Tibial artery (tissue), 4 donors: ENCODE measurements around the gene HIGD1A.

Source experiments
- DNase-seq, 2 donors: peaks; one replicate each; pipeline ENCODE4 v3.0.0-alpha.2; 2019
- H3K27ac ChIP-seq, 2 donors: fragments of 200-600 bp; sonication (generic) in 1 of 2; 1 replicate in 1 of 2; 2 replicates in 1 of 2; pipeline ENCODE4 v1.5.1; 2018 to 2019; ENCODE audit warnings: mild to moderate bottlenecking in 1 of 2
- H3K27me3 ChIP-seq, 2 donors: fragments of 200-600 bp; sonication (generic) in 1 of 2; one replicate each; pipeline versions ENCODE4 v1.5.1 to v1.6.0; 2016 to 2019
- H3K36me3 ChIP-seq, 3 donors: fragments of 200-600 bp; sonication (generic) in 2 of 3; one replicate each; pipeline ENCODE4 v1.5.1; 2016 to 2019; ENCODE audit warnings: mild to moderate bottlenecking in 2 of 3
- H3K4me1 ChIP-seq, 4 donors: fragments of 200-600 bp; sonication (generic) in 2 of 4; 1 replicate in 3 of 4; 2 replicates in 1 of 4; pipeline ENCODE4 v1.5.1; 2016 to 2019
- H3K4me3 ChIP-seq, 2 donors: fragments of 200-600 bp; sonication (generic) in 1 of 2; 1 replicate in 1 of 2; 2 replicates in 1 of 2; pipeline ENCODE4 v1.5.1; 2018 to 2019; ENCODE audit warnings: mild to moderate bottlenecking in 2 of 2
- H3K9me3 ChIP-seq, 3 donors: fragments of 200-600 bp; sonication (generic) in 1 of 3; one replicate each; pipeline ENCODE4 v1.5.1; 2016 to 2019
- CTCF ChIP-seq, 2 experiments: fragments of 200-600 bp in 1 of 2; fragments of 450-650 bp in 1 of 2; IDR thresholded peaks; one replicate each; pipeline ENCODE4 v1.5.1; 2017 to 2019; ENCODE audit warnings: antibody characterized with exemption in 2 of 2, mild to moderate bottlenecking in 1 of 2, moderate library complexity in 1 of 2
- intact Hi-C: fragments of 100-400 bp; cut with DNase I; formaldehyde crosslinking; loops from one replicate; pipeline ENCODE4 v1.15.0; 2023; ENCODE audit warnings: low total_unique reads

Gene HIGD1A

GRCh38 chr3:42802876-42803413 lies 1.3 kb downstream of the HIGD1A start:
- peak overlapping the region; percentile 80 to 92 for H3K4me3 ChIP-seq
- H3K9me3 ChIP-seq, result no peaks in the 10 kb centered on the region
- intact Hi-C loops, result no loop called here
- no peak for DNase-seq
- peaks cover 0 to 39% (median 22%) of the 10 kb centered on the region in 4 donors for H3K4me1 ChIP-seq
- H3K27me3 ChIP-seq, result peaks cover 0 to 2% of the 10 kb centered on the region in 2 donors
- TF ChIP-seq CTCF (IDR thresholded peaks at IDR 0.05), result no peak
- peak overlapping the region; percentile 94 to 97 for H3K27ac ChIP-seq
- H3K36me3 ChIP-seq, result no peaks in the 10 kb centered on the region

- no peak for TF ChIP-seq CTCF (IDR thresholded peaks at IDR 0.05)
- intact Hi-C loops, result no loop called here
- H3K27ac ChIP-seq, result no peak overlapping the region
- H3K27me3 ChIP-seq, result no peaks in the 10 kb centered on the region
- no peak overlapping the region for H3K4me3 ChIP-seq
- peaks cover 0 to 39% (median 22%) of the 10 kb centered on the region in 4 donors for H3K4me1 ChIP-seq
- no peaks in the 10 kb centered on the region for H3K9me3 ChIP-seq
- no peaks in the 10 kb centered on the region for H3K36me3 ChIP-seq
- DNase-seq, result no peak
These were observed 2.5 kb downstream of the HIGD1A start for GRCh38 chr3:42801784-42802183.

- intact Hi-C loops, result no loop called here
- peaks cover 0 to 39% (median 22%) of the 10 kb centered on the region in 4 donors for H3K4me1 ChIP-seq
These were observed 3.2 kb downstream of the HIGD1A start for GRCh38 chr3:42801048-42801620.

DNA sequence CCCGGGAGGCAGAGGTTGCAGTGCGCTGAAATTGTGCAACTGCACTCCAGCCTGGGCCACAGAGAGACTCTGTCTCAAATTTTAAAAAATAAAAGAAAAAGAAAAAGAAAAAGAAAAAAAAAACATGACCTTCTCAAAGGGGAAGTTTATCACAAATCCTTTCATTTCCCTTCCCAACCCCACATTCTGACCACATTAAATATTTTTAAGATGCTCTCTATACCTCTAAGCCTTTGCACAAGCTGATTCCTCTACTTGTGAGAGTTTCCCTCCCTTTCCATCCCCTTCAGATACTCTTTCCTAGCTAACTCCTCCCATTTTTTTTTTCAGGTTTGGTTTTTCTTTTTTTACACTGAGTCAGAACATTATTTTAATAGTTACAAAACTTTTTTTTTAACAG lies 4.0 kb downstream of the HIGD1A start:
- intact Hi-C loops, result no loop called here
- Histone ChIP-seq H3K27me3 (no peaks in the 10 kb centered on the region), H3K4me3 (no peak overlapping the region), H3K36me3 (no peaks in the 10 kb centered on the region), H3K9me3 (no peaks in the 10 kb centered on the region), H3K4me1 (peaks cover 0 to 37% (median 22%) of the 10 kb centered on the region in 4 donors), H3K27ac (no peak overlapping the region)
- no peak for TF ChIP-seq CTCF (IDR thresholded peaks at IDR 0.05)
- DNase-seq, result no peak

More at GRCh38 chr3:42801048-42801620, 3.2 kb downstream of the HIGD1A start:
- Histone ChIP-seq H3K36me3 (no peaks in the 10 kb centered on the region), H3K9me3 (no peaks in the 10 kb centered on the region), H3K4me3 (no peak overlapping the region), H3K27me3 (no peaks in the 10 kb centered on the region), H3K27ac (no peak overlapping the region)
- no peak for TF ChIP-seq CTCF (IDR thresholded peaks at IDR 0.05)
- DNase-seq, result no peak

DNA sequence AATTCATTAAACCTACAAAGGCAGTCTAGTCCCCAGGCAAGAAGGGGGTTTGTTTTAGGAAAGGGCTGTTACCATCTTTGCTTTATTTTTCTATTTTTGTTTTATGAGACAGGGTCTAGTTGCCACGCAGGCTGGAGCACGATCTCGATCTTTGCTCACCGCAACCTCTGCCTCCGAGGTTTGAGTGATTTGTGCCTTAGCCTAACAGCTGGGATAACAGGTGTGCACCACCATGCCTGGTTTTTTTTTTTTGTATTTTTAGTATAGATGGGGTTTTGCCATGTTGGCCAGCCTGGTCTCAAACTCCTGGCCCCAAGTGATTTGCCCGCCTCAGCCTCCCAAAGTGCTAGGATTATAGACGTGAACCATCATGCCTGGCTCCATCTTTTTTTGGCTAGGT lies 4.9 kb downstream of the HIGD1A start:
- Histone ChIP-seq H3K4me1 (peaks cover 0 to 32% (median 20%) of the 10 kb centered on the region in 4 donors), H3K4me3 (no peak overlapping the region), H3K27ac (no peak overlapping the region), H3K9me3 (no peaks in the 10 kb centered on the region), H3K36me3 (no peaks in the 10 kb centered on the region), H3K27me3 (no peaks in the 10 kb centered on the region)
- no peak for TF ChIP-seq CTCF (IDR thresholded peaks at IDR 0.05)
- no peak for DNase-seq
- intact Hi-C loops, result no loop called here
